GM13977 (cell line): ENCODE measurements around the gene POLR1D.

Source experiments
- DNase-seq: peaks from one replicate; pipeline ENCODE4 v3.0.0; 2012; ENCODE audit warnings: low spot score
- in situ Hi-C: fragments of 300-500 bp; cut with MboI; formaldehyde crosslinking; loops from one replicate; pipeline ENCODE4 v1.12.0; 2022; ENCODE audit warnings: low sequenced_read_pairs, low pct_unique_long_range_greater_than_20kb, mixed read lengths, inconsistent platforms; ENCODE audit not compliant: unreplicated experiment
- TF ChIP-seq, protein P1 (sequence below): IDR thresholded peaks from 2 replicates; pipeline ENCODE4 v1.5.1; 2012; ENCODE audit warnings: mild to moderate bottlenecking, control low read depth; ENCODE audit not compliant: insufficient read depth; ENCODE audit errors: extremely low read depth, missing control alignments

Gene POLR1D

DNA sequence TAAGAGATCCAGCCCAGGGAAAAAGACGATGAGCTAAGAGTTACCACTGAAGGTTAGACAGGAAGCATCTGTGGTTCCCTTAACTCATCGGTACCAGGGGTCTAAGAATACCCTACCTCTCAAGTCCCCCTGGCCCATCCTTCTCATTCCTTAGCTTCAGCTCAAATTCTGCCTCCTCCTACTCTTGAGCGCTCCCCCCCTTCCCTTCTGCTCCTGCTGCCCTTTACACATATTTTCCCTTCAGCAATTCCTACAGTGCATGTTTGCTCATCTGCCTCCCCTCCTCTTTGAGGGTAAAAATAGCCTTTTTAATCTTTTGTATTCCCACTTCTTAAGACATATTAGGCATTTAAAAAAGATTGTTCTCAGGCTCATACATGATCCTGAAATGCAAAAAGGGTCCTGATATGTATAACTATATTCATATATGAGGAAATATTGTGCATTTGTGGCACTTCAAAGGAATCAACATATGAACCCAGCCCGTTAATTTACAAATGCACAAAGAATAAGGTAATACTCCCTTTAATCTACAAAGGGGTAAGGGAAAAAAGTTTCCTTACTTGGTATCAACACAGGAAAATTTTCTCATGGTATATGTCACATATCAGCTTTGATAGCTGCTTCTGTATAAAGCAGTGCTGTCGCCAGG, 34.5 kb upstream of the POLR1D start:
- TF ChIP-seq, protein P1, sequence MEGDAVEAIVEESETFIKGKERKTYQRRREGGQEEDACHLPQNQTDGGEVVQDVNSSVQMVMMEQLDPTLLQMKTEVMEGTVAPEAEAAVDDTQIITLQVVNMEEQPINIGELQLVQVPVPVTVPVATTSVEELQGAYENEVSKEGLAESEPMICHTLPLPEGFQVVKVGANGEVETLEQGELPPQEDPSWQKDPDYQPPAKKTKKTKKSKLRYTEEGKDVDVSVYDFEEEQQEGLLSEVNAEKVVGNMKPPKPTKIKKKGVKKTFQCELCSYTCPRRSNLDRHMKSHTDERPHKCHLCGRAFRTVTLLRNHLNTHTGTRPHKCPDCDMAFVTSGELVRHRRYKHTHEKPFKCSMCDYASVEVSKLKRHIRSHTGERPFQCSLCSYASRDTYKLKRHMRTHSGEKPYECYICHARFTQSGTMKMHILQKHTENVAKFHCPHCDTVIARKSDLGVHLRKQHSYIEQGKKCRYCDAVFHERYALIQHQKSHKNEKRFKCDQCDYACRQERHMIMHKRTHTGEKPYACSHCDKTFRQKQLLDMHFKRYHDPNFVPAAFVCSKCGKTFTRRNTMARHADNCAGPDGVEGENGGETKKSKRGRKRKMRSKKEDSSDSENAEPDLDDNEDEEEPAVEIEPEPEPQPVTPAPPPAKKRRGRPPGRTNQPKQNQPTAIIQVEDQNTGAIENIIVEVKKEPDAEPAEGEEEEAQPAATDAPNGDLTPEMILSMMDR, result no peak
- in situ Hi-C loops, result no loop called here
- DNase-seq, result no peak

DNA sequence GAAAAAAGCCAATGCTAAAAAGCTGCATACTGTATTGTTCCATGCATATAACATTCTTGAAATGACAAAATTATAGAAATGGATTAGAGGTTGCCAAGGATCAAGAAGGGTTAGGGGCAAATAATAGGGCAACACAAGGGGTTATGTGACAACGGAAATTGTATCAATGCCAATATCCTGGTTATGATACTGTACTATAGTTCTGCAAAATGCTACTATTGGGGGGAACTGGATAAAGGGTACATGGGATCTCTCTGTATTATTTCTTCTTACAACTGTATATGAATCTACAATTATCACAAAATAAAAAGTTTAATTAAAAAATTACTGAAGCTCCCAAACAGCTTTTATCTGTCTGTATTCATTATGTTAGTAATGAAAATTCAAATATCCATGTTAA, 33.3 kb upstream of the POLR1D start:
- no peak for DNase-seq
- in situ Hi-C loops, result no loop called here
- TF ChIP-seq, protein P1, result no peak

DNA sequence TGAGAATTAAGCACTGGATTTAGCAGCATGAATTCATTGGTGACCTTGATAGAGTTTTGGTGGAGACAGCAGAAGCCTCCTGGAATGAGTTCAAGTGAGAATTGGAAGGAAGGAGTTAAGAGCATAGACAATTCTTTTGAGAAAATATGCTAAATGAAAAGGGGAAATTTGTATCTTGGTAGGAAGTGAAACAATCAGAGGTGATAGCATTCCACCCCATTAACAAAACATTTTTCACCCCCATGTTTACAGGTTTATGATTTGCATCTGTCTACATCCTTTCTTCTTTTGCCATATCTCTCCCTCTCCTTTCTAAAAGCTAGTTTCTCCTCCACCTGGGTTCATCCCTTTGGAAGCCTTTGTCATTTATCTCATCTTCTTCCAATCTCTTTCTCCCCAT, 28.8 kb upstream of the POLR1D start:
- TF ChIP-seq, protein P1, result no peak
- in situ Hi-C loops, result no loop called here
- no peak for DNase-seq

DNA sequence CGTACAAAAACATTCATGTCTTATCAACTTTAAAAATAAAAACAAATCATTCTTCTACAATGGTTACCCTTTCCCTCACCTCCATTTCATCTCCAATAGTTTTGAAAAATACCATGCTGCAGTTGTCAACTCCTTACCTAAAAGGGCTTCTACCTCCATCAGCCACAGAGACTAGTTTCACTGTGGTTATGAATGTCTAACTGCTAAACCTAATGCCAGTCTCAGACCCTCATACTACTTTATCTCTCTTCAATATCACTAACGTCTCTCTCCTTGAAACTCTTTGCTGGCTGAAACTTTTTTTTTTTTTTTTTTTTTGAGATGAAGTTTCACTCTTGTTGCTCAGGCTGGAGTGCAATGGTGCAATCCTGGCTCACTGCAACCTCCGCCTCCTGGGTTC, 28.4 kb upstream of the POLR1D start:
- no peak for DNase-seq
- in situ Hi-C loops, result no loop called here
- TF ChIP-seq, protein P1, result no peak

DNA sequence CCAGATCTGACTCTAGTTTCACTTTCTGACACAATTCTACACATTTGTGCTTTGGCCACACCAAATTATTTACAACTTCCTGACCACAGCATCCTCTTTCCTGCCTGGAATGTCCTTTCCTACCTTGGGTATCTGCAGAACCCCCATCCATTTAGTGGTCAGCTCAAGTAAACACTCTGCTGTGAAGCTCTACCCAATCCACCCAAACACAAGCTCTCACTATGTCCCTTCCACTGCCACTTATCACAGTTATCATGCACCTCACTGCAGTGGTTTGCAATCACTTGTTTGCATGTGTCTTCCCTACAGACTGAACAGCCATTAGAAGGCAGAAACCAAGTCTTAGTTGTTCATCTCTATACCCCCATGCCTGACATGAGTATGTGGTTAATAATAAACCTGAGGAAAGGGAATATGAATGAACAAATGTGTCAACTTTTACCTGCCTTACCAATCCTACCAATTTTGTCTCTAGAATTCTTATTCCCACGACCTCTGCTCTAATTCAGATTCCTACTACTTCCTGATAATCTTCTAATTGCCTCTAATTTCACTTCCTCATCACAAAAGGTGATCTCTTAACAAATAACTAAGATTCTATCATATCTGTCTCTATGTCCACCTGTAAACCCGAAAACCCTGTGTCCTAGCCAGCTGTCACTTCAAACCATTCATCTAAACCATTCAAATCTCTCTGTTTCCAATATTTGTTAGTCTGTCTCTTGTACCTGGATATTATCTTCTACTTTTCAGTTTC, 26.5 kb upstream of the POLR1D start:
- in situ Hi-C loops, result no loop called here
- DNase-seq, result no peak
- TF ChIP-seq, protein P1, result no peak

DNA sequence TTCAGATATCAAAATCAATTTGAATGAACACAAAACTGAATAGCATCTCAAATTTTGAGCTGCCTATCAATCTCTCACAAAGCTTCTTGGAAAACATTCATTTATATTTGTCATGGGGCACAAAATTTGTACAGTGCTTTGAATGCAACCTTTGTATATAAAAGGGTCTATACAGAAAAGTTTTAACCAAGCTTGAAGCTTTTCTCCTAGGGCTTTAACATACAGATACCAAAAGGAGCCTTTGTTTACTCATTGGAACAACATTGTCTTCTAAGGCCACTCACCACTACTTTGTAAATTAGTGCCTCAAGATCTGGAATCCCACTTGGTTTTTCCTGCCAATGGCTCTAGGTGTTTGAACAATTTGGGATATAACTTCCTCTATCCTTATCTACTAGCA, 22.6 kb upstream of the POLR1D start:
- DNase-seq, result no peak
- in situ Hi-C loops, result no loop called here
- TF ChIP-seq, protein P1, result no peak
